A673 (cell line): Measurements from ENCODE around the gene TARS2. TPM values are rescaled to one million over a fixed set of nuclear protein-coding genes. Genes with fewer than 3 reads are reported as not detected.

Experiments
- BruUV-seq: library from RNA; stranded (reverse); fragments of 400-500 nt; replicated peaks from 2 replicates; lab custom pipeline; 2021; lab: Mats Ljungman, UMichigan
- CTCF ChIA-PET: fragments of 300-600 bp; sonication (Branson Sonifier 250); formaldehyde crosslinking; loops from one replicate; lab custom pipeline; 2022; ENCODE audit warnings: antibody characterized with exemption; lab: Charles Lee
- POLR2A ChIA-PET: fragments of 300-600 bp; sonication (Branson Sonifier 250); formaldehyde crosslinking; loops from one replicate; lab custom pipeline; 2022; ENCODE audit warnings: antibody characterized with exemption; ENCODE audit not compliant: low non-redundant PET; lab: Charles Lee
- DNase-seq: peaks from one replicate; pipeline ENCODE4 v3.0.0-alpha.2; 2015; ENCODE audit warnings: low spot score
- H3K27ac ChIP-seq: fragments of 200-600 bp; sonication (generic); 2 replicates; pipeline ENCODE4 v1.5.1; 2016; ENCODE audit warnings: mixed run types, low read depth, mild to moderate bottlenecking, mixed read lengths, antibody characterized with exemption, low read length; ENCODE audit not compliant: poor library complexity, severe bottlenecking
- H3K27me3 ChIP-seq: fragments of 200-600 bp; sonication (generic); replicated peaks from 2 replicates; pipeline ENCODE4 v1.6.1; 2017; ENCODE audit warnings: mixed run types, low read depth, mild to moderate bottlenecking, mixed read lengths, antibody characterized with exemption, low read length; ENCODE audit not compliant: insufficient read depth, poor library complexity
- H3K36me3 ChIP-seq: fragments of 200-600 bp; sonication (generic); 2 replicates; pipeline ENCODE4 v1.6.1; 2016; ENCODE audit warnings: mixed run types, mild to moderate bottlenecking, mixed read lengths, antibody characterized with exemption, low read length; ENCODE audit not compliant: insufficient read depth, poor library complexity, severe bottlenecking
- H3K4me1 ChIP-seq: fragments of 200-600 bp; sonication (generic); 2 replicates; pipeline ENCODE4 v1.6.1; 2017; ENCODE audit warnings: mixed run types, mild to moderate bottlenecking, mixed read lengths, antibody characterized with exemption, low read length; ENCODE audit not compliant: insufficient read depth, poor library complexity, severe bottlenecking
- H3K4me3 ChIP-seq: fragments of 200-600 bp; sonication (generic); 2 replicates; pipeline ENCODE4 v1.5.1; 2016; ENCODE audit warnings: low read depth, mixed run types, mild to moderate bottlenecking, mixed read lengths, low read length; ENCODE audit not compliant: poor library complexity, severe bottlenecking
- H3K9me3 ChIP-seq: fragments of 200-600 bp; sonication (generic); 2 replicates; pipeline ENCODE4 v1.6.1; 2016; ENCODE audit warnings: mixed run types, low read depth, mild to moderate bottlenecking, mixed read lengths, antibody characterized with exemption, low read length; ENCODE audit not compliant: poor library complexity, severe bottlenecking
- EZH2 ChIP-seq: fragments of 200-600 bp; sonication (generic); IDR thresholded peaks from 2 replicates; pipeline ENCODE4 v1.6.1; 2017; ENCODE audit warnings: borderline replicate concordance, low read depth, mild to moderate bottlenecking, mixed read lengths, antibody characterized with exemption, low read length; ENCODE audit not compliant: poor library complexity, severe bottlenecking
- intact Hi-C: fragments of 100-400 bp; cut with micrococcal nuclease; formaldehyde crosslinking; loops from one replicate; pipeline ENCODE4 v1.10.0; 2022; ENCODE audit not compliant: unreplicated experiment
- microRNA-seq: library from miRNA; unstranded; fragments of <30 nt; microRNA quantifications from one replicate; pipeline ENCODE4 v1.2.0, GENCODE V29; 2021
- total RNA-seq: library from RNA; stranded (reverse); gene quantifications from 2 replicates; pipeline ENCODE4 v1.2.3, GENCODE V29; 2021
- TF ChIP-seq, protein P1 (sequence below): fragments of 300-800, 200-600 bp; sonication (generic); conservative IDR thresholded peaks from 2 replicates; pipeline ENCODE4 v1.5.1; 2017; ENCODE audit warnings: low read depth, mild to moderate bottlenecking, antibody characterized with exemption, low read length, moderate library complexity, mixed read lengths

Gene TARS2
- total RNA-seq, 1 experiment from 2014 or later, result 32.0 TPM

DNA sequence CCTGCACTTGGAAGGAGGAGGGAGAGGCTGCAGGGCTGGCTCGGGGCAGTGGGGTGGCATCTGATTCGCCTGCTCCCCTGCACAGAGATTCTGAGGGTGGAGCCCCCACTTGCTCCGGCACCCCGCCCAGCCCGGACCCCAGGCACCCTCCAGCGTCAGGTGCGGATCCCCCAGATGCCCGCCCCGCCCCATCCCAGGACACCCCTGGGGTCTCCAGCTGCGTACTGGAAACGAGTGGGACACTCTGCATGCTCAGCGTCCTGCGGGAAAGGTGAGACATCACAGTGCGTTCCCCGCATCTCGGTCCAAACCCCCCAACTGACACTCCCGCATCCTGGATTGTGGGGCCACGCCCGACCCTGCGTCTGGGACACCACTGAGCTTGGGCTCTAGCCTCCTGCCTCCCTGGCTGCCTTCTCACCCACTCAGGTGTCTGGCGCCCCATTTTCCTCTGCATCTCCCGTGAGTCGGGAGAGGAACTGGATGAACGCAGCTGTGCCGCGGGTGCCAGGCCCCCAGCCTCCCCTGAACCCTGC lies 69.9 kb downstream of the TARS2 start:
- intact Hi-C loops, result no loop called here
- H3K27ac ChIP-seq, result no peak overlapping the region
- no peaks in the 10 kb centered on the region for H3K9me3 ChIP-seq
- peaks cover 14% of the 10 kb centered on the region for H3K4me1 ChIP-seq
- BruUV-seq, result no TSS peak
- no peak overlapping the region for H3K4me3 ChIP-seq
- ChIA-PET POLR2A (no interaction called here), CTCF (no interaction called here)
- no peak for DNase-seq
- no peaks in the 10 kb centered on the region for H3K36me3 ChIP-seq
- no peak for TF ChIP-seq EZH2
- TF ChIP-seq, protein P1, sequence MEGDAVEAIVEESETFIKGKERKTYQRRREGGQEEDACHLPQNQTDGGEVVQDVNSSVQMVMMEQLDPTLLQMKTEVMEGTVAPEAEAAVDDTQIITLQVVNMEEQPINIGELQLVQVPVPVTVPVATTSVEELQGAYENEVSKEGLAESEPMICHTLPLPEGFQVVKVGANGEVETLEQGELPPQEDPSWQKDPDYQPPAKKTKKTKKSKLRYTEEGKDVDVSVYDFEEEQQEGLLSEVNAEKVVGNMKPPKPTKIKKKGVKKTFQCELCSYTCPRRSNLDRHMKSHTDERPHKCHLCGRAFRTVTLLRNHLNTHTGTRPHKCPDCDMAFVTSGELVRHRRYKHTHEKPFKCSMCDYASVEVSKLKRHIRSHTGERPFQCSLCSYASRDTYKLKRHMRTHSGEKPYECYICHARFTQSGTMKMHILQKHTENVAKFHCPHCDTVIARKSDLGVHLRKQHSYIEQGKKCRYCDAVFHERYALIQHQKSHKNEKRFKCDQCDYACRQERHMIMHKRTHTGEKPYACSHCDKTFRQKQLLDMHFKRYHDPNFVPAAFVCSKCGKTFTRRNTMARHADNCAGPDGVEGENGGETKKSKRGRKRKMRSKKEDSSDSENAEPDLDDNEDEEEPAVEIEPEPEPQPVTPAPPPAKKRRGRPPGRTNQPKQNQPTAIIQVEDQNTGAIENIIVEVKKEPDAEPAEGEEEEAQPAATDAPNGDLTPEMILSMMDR, result no peak
- no peaks in the 10 kb centered on the region for H3K27me3 ChIP-seq

Small RNAs within 50 kb of the gene (microRNA-seq; reads per million reads assigned to microRNA genes)
- gene MIR4257, result not detected
- not detected for gene MIR6878

Other genes starting within 250 kb of the TARS2 start
- 2.0 and 2.2 TPM in 2 replicates for gene CA14, start 229.6 kb upstream of the TARS2 start, total RNA-seq
- 136 and 144 TPM in 2 replicates for gene APH1A, start 218.4 kb upstream of the TARS2 start, total RNA-seq
- 9.2 and 11.3 TPM in 2 replicates for gene C1orf54, start 214.6 kb upstream of the TARS2 start, total RNA-seq
- 3.5 and 4.9 TPM in 2 replicates for gene CIART, start 204.9 kb upstream of the TARS2 start, total RNA-seq
- gene MRPS21, start 193.6 kb upstream of the TARS2 start, total RNA-seq, result 88.5 and 96.3 TPM in 2 replicates
- 76.8 and 86.0 TPM in 2 replicates for gene PRPF3, start 165.9 kb upstream of the TARS2 start, total RNA-seq
- 44.5 and 46.6 TPM in 2 replicates for gene RPRD2, start 123.3 kb upstream of the TARS2 start, total RNA-seq
- gene ECM1, start 20.7 kb downstream of the TARS2 start, total RNA-seq, result 55.9 and 61.2 TPM in 2 replicates
- 1.6 TPM in 1 of 2 replicates, not detected in the other for gene FALEC, start 28.3 kb downstream of the TARS2 start, total RNA-seq
- 0.31 TPM in 1 of 2 replicates, not detected in the other for gene ADAMTSL4, start 62.0 kb downstream of the TARS2 start, total RNA-seq
- 123 and 163 TPM in 2 replicates for gene MCL1, start 92.2 kb downstream of the TARS2 start, total RNA-seq
- 222 and 237 TPM in 2 replicates for gene ENSA, start 142.2 kb downstream of the TARS2 start, total RNA-seq
- gene GOLPH3L, start 209.7 kb downstream of the TARS2 start, total RNA-seq, result 22.6 and 26.7 TPM in 2 replicates
- not detected in 2 replicates for gene HORMAD1, start 233.5 kb downstream of the TARS2 start, total RNA-seq